Tibial artery (tissue), 4 donors: ENCODE data around the gene CCL13.

Source experiments
- DNase-seq, 2 donors: peaks; one replicate each; pipeline ENCODE4 v3.0.0-alpha.2; 2019
- H3K27ac ChIP-seq, 2 donors: fragments of 200-600 bp; sonication (generic) in 1 of 2; 1 replicate in 1 of 2; 2 replicates in 1 of 2; pipeline ENCODE4 v1.5.1; 2018 to 2019; ENCODE audit warnings: mild to moderate bottlenecking in 1 of 2
- H3K27me3 ChIP-seq, 2 donors: fragments of 200-600 bp; sonication (generic) in 1 of 2; one replicate each; pipeline versions ENCODE4 v1.5.1 to v1.6.0; 2016 to 2019
- H3K36me3 ChIP-seq, 3 donors: fragments of 200-600 bp; sonication (generic) in 2 of 3; one replicate each; pipeline ENCODE4 v1.5.1; 2016 to 2019; ENCODE audit warnings: mild to moderate bottlenecking in 2 of 3
- H3K4me1 ChIP-seq, 4 donors: fragments of 200-600 bp; sonication (generic) in 2 of 4; 1 replicate in 3 of 4; 2 replicates in 1 of 4; pipeline ENCODE4 v1.5.1; 2016 to 2019
- H3K4me3 ChIP-seq, 2 donors: fragments of 200-600 bp; sonication (generic) in 1 of 2; 1 replicate in 1 of 2; 2 replicates in 1 of 2; pipeline ENCODE4 v1.5.1; 2018 to 2019; ENCODE audit warnings: mild to moderate bottlenecking in 2 of 2
- H3K9me3 ChIP-seq, 3 donors: fragments of 200-600 bp; sonication (generic) in 1 of 3; one replicate each; pipeline ENCODE4 v1.5.1; 2016 to 2019
- intact Hi-C: fragments of 100-400 bp; cut with DNase I; formaldehyde crosslinking; loops from one replicate; pipeline ENCODE4 v1.15.0; 2023; ENCODE audit warnings: low total_unique reads
- TF ChIP-seq, protein P1 (sequence below), 2 experiments: fragments of 200-600 bp in 1 of 2; fragments of 450-650 bp in 1 of 2; IDR thresholded peaks; one replicate each; pipeline ENCODE4 v1.5.1; 2017 to 2019; ENCODE audit warnings: antibody characterized with exemption in 2 of 2, mild to moderate bottlenecking in 1 of 2, moderate library complexity in 1 of 2

The CCL13 gene

DNA sequence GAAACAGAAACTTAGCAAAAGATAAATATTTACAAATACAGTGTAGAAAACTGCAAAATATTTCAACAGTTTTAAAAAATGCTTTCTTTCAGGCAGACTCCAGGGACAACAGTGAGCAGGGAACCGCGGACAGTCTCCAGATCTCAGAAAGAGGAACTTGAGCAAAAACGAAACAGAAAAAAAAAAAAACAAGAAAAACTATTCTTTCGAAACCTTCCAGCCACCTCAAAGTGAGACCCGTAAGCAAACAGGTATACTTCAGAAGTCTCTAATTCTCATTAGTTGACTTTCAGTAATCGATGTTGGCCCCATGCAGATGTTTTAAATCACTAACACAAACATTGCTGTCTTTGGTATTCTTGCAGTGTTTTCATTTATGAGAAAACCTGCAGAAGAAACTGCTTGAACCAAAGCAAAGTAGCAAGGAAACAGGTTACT, 22.4 kb downstream of the CCL13 start:
- H3K4me3 ChIP-seq = no peak overlapping the region
- no peaks in the 10 kb centered on the region for H3K9me3 ChIP-seq
- no peaks in the 10 kb centered on the region for H3K36me3 ChIP-seq
- TF ChIP-seq, protein P1, sequence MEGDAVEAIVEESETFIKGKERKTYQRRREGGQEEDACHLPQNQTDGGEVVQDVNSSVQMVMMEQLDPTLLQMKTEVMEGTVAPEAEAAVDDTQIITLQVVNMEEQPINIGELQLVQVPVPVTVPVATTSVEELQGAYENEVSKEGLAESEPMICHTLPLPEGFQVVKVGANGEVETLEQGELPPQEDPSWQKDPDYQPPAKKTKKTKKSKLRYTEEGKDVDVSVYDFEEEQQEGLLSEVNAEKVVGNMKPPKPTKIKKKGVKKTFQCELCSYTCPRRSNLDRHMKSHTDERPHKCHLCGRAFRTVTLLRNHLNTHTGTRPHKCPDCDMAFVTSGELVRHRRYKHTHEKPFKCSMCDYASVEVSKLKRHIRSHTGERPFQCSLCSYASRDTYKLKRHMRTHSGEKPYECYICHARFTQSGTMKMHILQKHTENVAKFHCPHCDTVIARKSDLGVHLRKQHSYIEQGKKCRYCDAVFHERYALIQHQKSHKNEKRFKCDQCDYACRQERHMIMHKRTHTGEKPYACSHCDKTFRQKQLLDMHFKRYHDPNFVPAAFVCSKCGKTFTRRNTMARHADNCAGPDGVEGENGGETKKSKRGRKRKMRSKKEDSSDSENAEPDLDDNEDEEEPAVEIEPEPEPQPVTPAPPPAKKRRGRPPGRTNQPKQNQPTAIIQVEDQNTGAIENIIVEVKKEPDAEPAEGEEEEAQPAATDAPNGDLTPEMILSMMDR (IDR thresholded peaks at IDR 0.05) = no peak
- H3K27ac ChIP-seq = no peak overlapping the region
- peaks cover 0 to 7% of the 10 kb centered on the region in 2 donors for H3K27me3 ChIP-seq
- H3K4me1 ChIP-seq = no peaks in the 10 kb centered on the region
- no peak for DNase-seq
- intact Hi-C loops = no loop called here

GRCh38 chr17:34379868-34380267, 23.6 kb downstream of the CCL13 start:
- Histone ChIP-seq H3K27me3 (peaks cover 0 to 7% of the 10 kb centered on the region in 2 donors), H3K27ac (no peak overlapping the region), H3K4me3 (no peak overlapping the region), H3K4me1 (no peaks in the 10 kb centered on the region), H3K36me3 (no peaks in the 10 kb centered on the region), H3K9me3 (no peaks in the 10 kb centered on the region)
- intact Hi-C loops = no loop called here
- TF ChIP-seq, protein P1 (IDR thresholded peaks at IDR 0.05) = no peak
- no peak for DNase-seq

GRCh38 chr17:34382621-34383124, 26.4 kb downstream of the CCL13 start:
- no peak overlapping the region for H3K27ac ChIP-seq
- no peak for DNase-seq
- intact Hi-C loops = no loop called here

DNA sequence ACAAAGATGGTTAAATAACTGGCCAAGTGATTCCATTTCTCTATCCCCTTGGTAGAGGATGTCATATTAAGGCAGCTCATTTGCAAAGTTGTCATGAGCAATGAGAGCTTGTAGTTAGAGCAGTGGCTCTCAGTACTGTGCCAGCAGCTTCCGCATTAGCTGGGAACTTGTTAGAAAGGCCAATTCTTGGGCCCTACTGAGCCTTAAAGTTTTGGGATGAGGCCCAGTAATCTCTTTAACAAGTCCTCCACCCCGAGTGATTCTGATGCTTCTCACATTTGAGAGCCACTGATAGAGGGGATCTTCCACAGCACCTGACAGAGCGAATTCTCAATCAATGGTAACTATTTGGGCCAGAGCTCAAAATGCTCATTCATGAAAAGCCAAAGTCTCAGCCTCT, 26.9 kb downstream of the CCL13 start:
- H3K27ac ChIP-seq = no peak overlapping the region
- no peak for DNase-seq
- H3K9me3 ChIP-seq = no peaks in the 10 kb centered on the region
- H3K4me3 ChIP-seq = no peak overlapping the region
- intact Hi-C loops = no loop called here
- H3K27me3 ChIP-seq = peaks cover 0 to 10% of the 10 kb centered on the region in 2 donors
- TF ChIP-seq, protein P1 (IDR thresholded peaks at IDR 0.05) = no peak
- H3K36me3 ChIP-seq = no peaks in the 10 kb centered on the region
- H3K4me1 ChIP-seq = peaks cover 0 to 6% (median 0%) of the 10 kb centered on the region in 4 donors

More at GRCh38 chr17:34382621-34383124, 26.4 kb downstream of the CCL13 start:
- Histone ChIP-seq H3K36me3 (no peaks in the 10 kb centered on the region), H3K4me1 (peaks cover 0 to 5% (median 0%) of the 10 kb centered on the region in 4 donors), H3K4me3 (no peak overlapping the region), H3K9me3 (no peaks in the 10 kb centered on the region), H3K27me3 (peaks cover 0 to 10% of the 10 kb centered on the region in 2 donors)
- TF ChIP-seq, protein P1 (IDR thresholded peaks at IDR 0.05) = no peak

DNA sequence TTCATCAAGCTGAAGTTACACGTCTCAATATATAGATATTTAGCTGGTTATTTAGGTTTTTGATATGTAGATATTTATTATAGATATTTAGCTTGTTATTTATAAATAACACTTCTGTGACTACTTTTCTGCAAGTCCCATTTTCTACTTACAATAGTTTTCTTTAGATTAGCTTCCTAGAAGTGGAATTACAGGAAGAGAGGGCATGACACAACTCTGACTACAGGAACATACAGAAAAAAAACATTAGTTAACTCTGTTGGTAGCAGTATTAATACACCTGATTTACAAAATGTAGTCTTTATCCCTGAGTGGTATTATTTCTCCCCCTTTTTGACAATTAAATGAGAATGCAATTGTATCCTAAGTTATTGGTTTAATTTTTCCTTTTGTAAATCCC, 28.0 kb downstream of the CCL13 start:
- TF ChIP-seq, protein P1 (IDR thresholded peaks at IDR 0.05) = no peak
- Histone ChIP-seq H3K9me3 (no peaks in the 10 kb centered on the region), H3K4me3 (no peak overlapping the region)

More for the DNA sequence above, 28.0 kb downstream of the CCL13 start:
- intact Hi-C loops = no loop called here
- no peak for DNase-seq
- Histone ChIP-seq H3K36me3 (no peaks in the 10 kb centered on the region), H3K27me3 (peaks cover 0 to 10% of the 10 kb centered on the region in 2 donors), H3K27ac (no peak overlapping the region), H3K4me1 (peaks cover 0 to 6% (median 0%) of the 10 kb centered on the region in 4 donors)
